H1 (cell line): Measurements from ENCODE around the gene ZMPSTE24. TPM values are rescaled to one million over a fixed set of nuclear protein-coding genes. Genes with fewer than 3 reads are reported as not detected.

ENCODE experiments used
- ASH2L ChIP-seq: fragments of 200-600, 300-600 bp; sonication (generic); IDR thresholded peaks from one replicate; pipeline ENCODE4 v1.7.1; 2017; ENCODE audit warnings: low read length
- BACH1 ChIP-seq: IDR thresholded peaks from 2 replicates; pipeline ENCODE4 v1.6.1; 2012; ENCODE audit warnings: low read length, improper control_type of control experiment
- CBX5 ChIP-seq: fragments of 300-800, 300-1000 bp; sonication (generic); IDR thresholded peaks from 2 replicates; pipeline ENCODE4 v1.7.1; 2016; ENCODE audit warnings: antibody characterized with exemption, low read length, low read depth
- CHD2 ChIP-seq: IDR thresholded peaks from 2 replicates; pipeline ENCODE4 v1.6.1; 2012; ENCODE audit warnings: low read length, improper control_type of control experiment
- PHF8 ChIP-seq: fragments of 200-600 bp; sonication (generic); conservative IDR thresholded peaks from 2 replicates; pipeline ENCODE4 v1.7.1; 2012; ENCODE audit warnings: low read depth, mild to moderate bottlenecking, inconsistent platforms, low read length, moderate library complexity
- POLR2A ChIP-seq, 2 experiments: IDR thresholded peaks; 1 replicate in 1 of 2; 2 replicates in 1 of 2; pipeline ENCODE4 v1.6.1; 2011; ENCODE audit warnings: low read depth in 2 of 2, low read length in 2 of 2, mild to moderate bottlenecking in 2 of 2; ENCODE audit errors: control extremely low read depth in 1 of 2
- RXRA ChIP-seq: IDR thresholded peaks from 2 replicates; pipeline ENCODE4 v1.6.1; 2011; ENCODE audit warnings: low read depth, mild to moderate bottlenecking, low read length, moderate library complexity; ENCODE audit not compliant: insufficient read depth
- SP1 ChIP-seq: IDR thresholded peaks from 2 replicates; pipeline ENCODE4 v1.6.1; 2011; ENCODE audit warnings: low read depth, low read length
- SRF ChIP-seq: IDR thresholded peaks from 2 replicates; pipeline ENCODE4 v1.6.1; 2011; ENCODE audit warnings: mild to moderate bottlenecking, low read depth, low read length, moderate library complexity
- TAF1 ChIP-seq: IDR thresholded peaks from 2 replicates; pipeline ENCODE4 v1.6.1; 2011; ENCODE audit warnings: mild to moderate bottlenecking, low read depth, low read length
- polyA plus RNA-seq, 7 experiments: library from polyadenylated mRNA; depleted of rRNA in 3 of 7; stranded (reverse) in 5 of 7; unstranded in 2 of 7; fragments of >200 nt in 5 of 7; fragments of 200-250 nt in 2 of 7; gene quantifications; 1 replicate in 5 of 7; 2 replicates in 1 of 7; 4 replicates in 1 of 7; pipeline versions ENCODE4 v1.2.1 to v1.2.3, GENCODE V29; 2011 to 2013; ENCODE audit warnings: missing spikeins in 2 of 7, mixed read lengths in 2 of 7
- total RNA-seq: library from RNA; stranded (reverse); fragmentation: NEBNext Ultra II Directional; extraction: Animal tissue kit (Norgen Biotek cat#: 25700); gene quantifications from 2 replicates; pipeline ENCODE4 v1.2.1, GENCODE V29; 2021

ZMPSTE24 gene
- total and polyA plus RNA-seq, 2 of the 8 experiments (the other 6 are each of a cell fraction or from before 2014, with no cell fraction given), result 12.7 to 42.9 TPM

GRCh38 chr1:40266786-40267535 is 8.9 kb downstream of the ZMPSTE24 start (continued):
- TF ChIP-seq RXRA (no peak), TAF1 (no peak), CBX5 (no peak), PHF8 (no peak), ASH2L (no peak), POLR2A (IDR thresholded peaks at IDR 0.05; ENCODE audit: control extremely low read depth in 1 of 2, low read depth in 2 of 2, low read length in 2 of 2) (no peak), CHD2 (no peak), SP1 (no peak), BACH1 (no peak), SRF (no peak)
